GM12891 (cell line): ENCODE results near the gene OGDH.

Source experiments
- DNase-seq: peaks from one replicate; pipeline ENCODE4 v3.0.0; 2011; ENCODE audit warnings: low spot score; ENCODE audit not compliant: insufficient read length
- FAIRE-seq: peaks from 2 replicates; lab custom pipeline; 2011; peaks lifted over from hg19 to GRCh38; lab: Jason Lieb, UNC
- PAX5 ChIP-seq: IDR thresholded peaks from 2 replicates; pipeline ENCODE4 v1.6.1; 2011; ENCODE audit warnings: low read length, moderate library complexity, mild to moderate bottlenecking; ENCODE audit not compliant: insufficient read depth, severe bottlenecking
- POLR2A ChIP-seq: IDR thresholded peaks from 2 replicates; pipeline ENCODE4 v1.6.1; 2011; ENCODE audit warnings: low read depth, low read length, control low read depth
- POLR2AphosphoS5 ChIP-seq: IDR thresholded peaks from 2 replicates; pipeline ENCODE4 v1.6.1; 2011; ENCODE audit warnings: low read depth, low read length, control low read depth
- POU2F2 ChIP-seq: IDR thresholded peaks from 2 replicates; pipeline ENCODE4 v1.6.1; 2011; ENCODE audit warnings: low read depth, mild to moderate bottlenecking, control low read depth, low read length, moderate library complexity
- SPI1 ChIP-seq: IDR thresholded peaks from 2 replicates; pipeline ENCODE4 v1.6.1; 2011; ENCODE audit warnings: low read depth, low read length, control low read depth
- TAF1 ChIP-seq: IDR thresholded peaks from 2 replicates; pipeline ENCODE4 v1.6.1; 2011; ENCODE audit warnings: low read depth, low read length, control low read depth

The OGDH gene

GRCh38 chr7:44565795-44566559 lies 40.5 kb upstream of the OGDH start:
- no peak for DNase-seq
- TF ChIP-seq SPI1: no peak
- no peak for TF ChIP-seq TAF1
- no peak for TF ChIP-seq POLR2AphosphoS5
- TF ChIP-seq POU2F2: no peak
- TF ChIP-seq PAX5: no peak
- no peak for TF ChIP-seq POLR2A
- FAIRE-seq: no peak

- TF ChIP-seq POLR2AphosphoS5 (no peak), TAF1 (no peak), POU2F2 (no peak), PAX5 (no peak), POLR2A (no peak)
- no peak for DNase-seq
- FAIRE-seq: no peak
These were observed 39.7 kb upstream of the OGDH start for GRCh38 chr7:44566680-44567079.

DNA sequence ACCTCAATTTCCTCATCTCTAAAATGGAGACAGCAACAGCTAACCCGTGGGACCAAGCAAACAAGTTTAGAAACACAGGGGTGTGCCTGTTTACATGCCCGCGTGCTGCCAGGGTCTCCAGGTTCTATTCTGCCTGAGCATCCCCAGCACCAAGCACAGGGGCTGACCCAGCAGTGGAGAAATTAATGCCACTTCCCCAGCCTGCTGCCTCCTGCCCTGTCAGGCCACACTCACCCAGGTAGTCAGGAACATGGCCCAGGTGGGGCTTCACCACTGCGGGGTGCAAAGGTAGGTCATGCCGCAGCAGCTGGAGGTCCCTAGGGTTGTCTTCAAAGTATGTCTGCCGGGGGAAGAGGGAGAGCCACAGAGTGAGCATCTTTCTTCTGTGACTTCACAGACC lies 38.5 kb upstream of the OGDH start:
- no peak for DNase-seq
- TF ChIP-seq TAF1: no peak
- FAIRE-seq: no peak

GRCh38 chr7:44568771-44569560 lies 37.5 kb upstream of the OGDH start:
- no peak for FAIRE-seq
- TF ChIP-seq POLR2AphosphoS5 (no peak), POLR2A (no peak; the same call in 1 of the 2 replicates), SPI1 (no peak), POU2F2 (no peak), TAF1 (no peak), PAX5 (no peak)
- no peak for DNase-seq

DNA sequence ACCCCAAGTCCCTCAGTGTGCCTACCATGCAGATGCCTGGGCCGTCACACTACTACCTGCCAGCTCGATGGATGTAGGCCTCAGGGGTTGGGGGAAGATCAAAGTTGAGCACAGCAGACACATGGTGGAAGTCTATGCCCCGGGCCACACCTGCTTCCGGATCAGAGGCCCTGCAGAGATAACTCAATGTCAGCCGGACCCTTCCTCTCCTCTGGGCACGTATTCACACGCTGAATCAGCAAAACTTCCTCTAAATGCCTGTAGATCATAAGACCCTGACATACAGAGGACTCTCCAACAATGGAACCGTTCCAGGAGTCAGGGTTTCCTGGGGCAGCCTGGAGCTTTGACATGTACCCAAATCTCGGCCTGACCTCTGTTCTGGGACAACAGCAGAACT lies 36.5 kb upstream of the OGDH start:
- DNase-seq: no peak
- TF ChIP-seq SPI1: no peak
- TF ChIP-seq POLR2A: no peak
- no peak for TF ChIP-seq POLR2AphosphoS5
- no peak for TF ChIP-seq PAX5
- no peak for TF ChIP-seq POU2F2
- TF ChIP-seq TAF1: no peak
- no peak for FAIRE-seq

DNA sequence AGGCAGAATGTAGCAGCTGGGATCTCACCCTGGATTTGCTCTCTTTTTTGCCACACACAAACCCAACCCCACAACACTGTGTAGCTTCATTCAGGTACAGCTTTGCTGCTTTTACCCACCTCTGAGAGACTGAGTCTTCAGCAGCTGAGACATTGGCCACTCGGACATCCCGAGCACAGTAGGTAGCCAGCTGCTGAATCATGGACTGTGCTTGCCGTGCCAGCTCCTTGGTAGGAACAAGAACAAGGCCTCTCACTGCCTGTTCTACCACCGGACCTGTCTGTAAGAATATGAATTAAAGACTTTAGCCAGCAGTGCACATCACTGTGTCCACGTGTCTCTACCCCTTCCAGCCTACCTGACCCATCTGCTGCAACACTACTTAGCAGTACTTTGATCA lies 33.7 kb upstream of the OGDH start:
- no peak for TF ChIP-seq TAF1
- TF ChIP-seq POU2F2: no peak
- no peak for TF ChIP-seq POLR2AphosphoS5
- TF ChIP-seq SPI1: no peak
- TF ChIP-seq POLR2A: no peak
- no peak for TF ChIP-seq PAX5
- FAIRE-seq (no peak), DNase-seq (no peak)

DNA sequence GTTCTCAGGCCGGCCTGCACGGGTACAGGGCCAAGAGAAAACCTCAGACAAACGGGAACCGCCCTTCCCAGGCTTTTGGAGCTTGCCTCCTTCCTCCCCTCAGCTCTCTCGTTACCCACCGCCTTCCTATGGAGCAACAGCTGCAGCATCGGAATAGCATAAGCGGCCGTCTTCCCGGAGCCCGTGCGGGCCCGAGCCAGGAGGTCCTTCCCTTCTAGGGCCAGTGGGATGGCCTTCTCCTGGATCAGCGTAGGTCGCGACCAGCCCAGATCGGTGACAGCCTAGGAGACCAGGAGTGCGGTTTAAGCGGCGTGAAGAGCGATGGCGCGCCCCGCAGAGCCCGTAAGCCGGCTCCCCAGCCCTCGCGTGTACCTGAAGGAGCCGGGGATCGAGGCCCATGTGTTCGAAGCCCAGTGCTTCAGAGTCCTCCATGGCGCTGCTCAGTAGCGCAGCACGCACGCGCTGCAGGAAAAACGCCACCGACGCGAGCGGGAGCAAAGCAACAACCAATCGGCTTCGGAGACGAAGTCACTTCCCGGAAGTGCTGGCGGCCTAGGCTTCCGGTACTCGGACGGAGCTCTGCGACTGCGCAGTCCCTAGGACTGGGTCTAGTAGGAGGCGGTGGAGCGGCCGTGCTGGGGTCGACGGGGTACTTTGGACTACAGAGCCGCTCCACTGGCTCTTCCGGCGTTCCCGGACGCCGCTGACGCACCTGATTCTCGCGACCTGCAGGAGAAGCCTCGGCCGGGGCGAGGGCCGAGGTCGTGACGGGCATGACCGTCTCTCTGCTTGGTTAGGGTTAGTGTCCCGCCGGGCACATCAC lies 32.8 kb upstream of the OGDH start, which contains the start of gene DDX56:
DDX56 (minus strand) TSS at position 445 of the 823 bp plus-strand sequence; CDS start at position 432, 13 bp downstream.
- FAIRE-seq (peak; percentile 96), DNase-seq (peak; percentile 97)
- TF ChIP-seq PAX5 (peak; percentile 9), SPI1 (no peak), POLR2AphosphoS5 (peak; percentile 94), POLR2A (peak; percentile 94), TAF1 (peak; percentile 75)

DNA sequence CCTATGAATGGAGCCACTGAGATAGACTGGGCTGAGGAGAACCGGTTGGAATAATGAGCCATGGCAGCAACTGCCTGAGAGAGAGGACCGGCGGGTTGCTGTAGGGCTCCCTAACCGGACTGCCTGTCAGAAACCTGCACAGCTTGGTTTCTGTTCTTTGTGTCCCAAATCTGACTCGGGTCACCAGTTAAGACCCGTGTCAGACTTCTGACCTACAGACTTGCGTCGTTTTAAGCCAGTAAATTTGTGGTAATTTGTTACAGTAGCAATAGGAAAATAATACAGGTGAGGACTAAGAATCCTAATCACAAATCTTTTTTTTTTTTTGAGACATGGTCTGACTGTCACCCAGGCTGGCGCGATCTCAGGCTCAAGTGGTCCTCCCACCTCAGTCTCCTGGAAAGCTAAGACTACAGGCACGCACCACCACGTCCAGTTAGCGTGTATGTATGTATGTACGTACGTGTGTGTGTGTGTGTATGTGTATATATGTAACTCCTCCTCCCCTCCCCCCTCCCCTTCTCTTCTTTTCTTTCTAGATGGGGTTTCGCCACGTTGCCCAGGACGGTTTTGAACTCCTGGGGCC lies 32.0 kb upstream of the OGDH start:
- DNase-seq (no peak), FAIRE-seq (peak; percentile 23)
- no peak for TF ChIP-seq SPI1
- TF ChIP-seq POLR2A: no peak
- TF ChIP-seq PAX5: no peak
- no peak for TF ChIP-seq TAF1
- no peak for TF ChIP-seq POLR2AphosphoS5
- no peak for TF ChIP-seq POU2F2
